ENCODE data around the gene KYNU. TPM values are rescaled to one million over a fixed set of nuclear protein-coding genes. Genes with fewer than 3 reads are reported as not detected.

The KYNU gene
- total and polyA plus RNA-seq, 10 of the 15 experiments (the other 5 are each of a cell fraction or from before 2014, with no cell fraction given) = 31.3 to 101 (median 38.3) TPM

DNA sequence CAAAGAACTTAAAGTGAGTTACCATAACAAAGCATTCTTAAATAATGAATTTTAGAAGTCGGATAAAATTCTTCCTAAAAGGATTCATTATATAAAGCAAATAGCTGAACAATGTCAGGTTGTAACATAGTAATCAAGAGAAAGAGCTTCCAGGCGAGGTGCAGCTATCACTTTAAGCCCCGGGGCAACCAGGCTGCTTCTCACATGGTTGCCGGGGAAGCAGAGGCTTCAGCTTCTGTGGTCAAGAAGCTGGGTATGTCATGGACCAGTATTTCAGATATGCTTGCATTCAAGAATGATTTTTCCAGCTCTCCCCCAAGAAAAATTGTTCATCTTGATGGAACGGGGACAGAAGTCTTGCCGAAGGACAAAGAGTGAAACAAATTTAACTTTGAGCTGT, 23.6 kb upstream of the KYNU start:
- H3K27ac ChIP-seq (ENCODE audit: control insufficient read depth, insufficient read depth) = no peak overlapping the region
- no TSS peak for BruUV-seq (replicated peaks)
- no peaks in the 10 kb centered on the region for H3K79me2 ChIP-seq (ENCODE audit: control insufficient read depth, insufficient read depth, low read length)
- ChIA-PET POLR2A (interaction anchor here (0.5 to 1.2 kb wide), 3 partner anchors 9 to 180 kb away, joined by 3 to 4 read pairs (median 3); no protein-coding TSS in a partner anchor), CTCF (interaction anchor here (0.7 to 2.0 kb wide), 6 partner anchors 9 to 126 kb away, joined by 3 to 5 read pairs (median 3); no protein-coding TSS in a partner anchor), RAD21 (ENCODE audit: unreplicated experiment) (no interaction called here), SMC1A (ENCODE audit: uncharacterized antibody, unreplicated experiment) (interaction anchor here (0.5 to 2.5 kb wide), 11 partner anchors 10 to 217 kb away, joined by 3 to 8 read pairs (median 4); partner anchors contain the start of gene KYNU)
- H3K9ac ChIP-seq (ENCODE audit: control insufficient read depth, insufficient read depth, low read length) = no peak overlapping the region
- H3K36me3 ChIP-seq (ENCODE audit: control insufficient read depth in 2 of 2, insufficient read depth in 2 of 2, low read length in 1 of 2) = no peaks in the 10 kb centered on the region
- no peaks in the 10 kb centered on the region for H3K9me3 ChIP-seq (replicated peaks; ENCODE audit: control insufficient read depth, insufficient read depth, low read length)
- H2AFZ ChIP-seq (ENCODE audit: control insufficient read depth, low read depth, low read length) = no peak overlapping the region
- H3K4me2 ChIP-seq (ENCODE audit: control insufficient read depth, insufficient read depth) = no peak overlapping the region
- DNase-seq (ENCODE audit: low read depth, low spot score) = no peak
- no peak overlapping the region for H3K4me3 ChIP-seq
- 100% methylated on average over 6 of the region's 6 CpGs for WGBS (ENCODE audit: insufficient coverage, insufficient replicate concordance, low lambda C conversion rate, missing lambda C conversion rate)
- no peak for TF ChIP-seq FOS (IDR thresholded peaks at IDR 0.05; ENCODE audit: borderline replicate concordance, extremely low read depth, insufficient read length)
- TF ChIP-seq MEF2B (IDR thresholded peaks at IDR 0.05; ENCODE audit: partially characterized antibody, poor library complexity, severe bottlenecking) = no peak
- TF ChIP-seq STAT3 (IDR thresholded peaks at IDR 0.05; ENCODE audit: low read depth, low read length) = no peak
- peak; percentile 40; the same call in 1 of the 2 replicates for TF ChIP-seq PKNOX1 (IDR thresholded peaks at IDR 0.05)
- TF ChIP-seq BCL3 (IDR thresholded peaks at IDR 0.05; ENCODE audit: borderline replicate concordance, insufficient read depth, low read depth, low read length, poor library complexity, severe bottlenecking) = no peak
- no peak for TF ChIP-seq SREBF1 (IDR thresholded peaks at IDR 0.05; ENCODE audit: low read length)
- no peak for TF ChIP-seq YBX1 (IDR thresholded peaks at IDR 0.05)
- TF ChIP-seq GABPA (IDR thresholded peaks at IDR 0.05; ENCODE audit: low read depth) = no peak
- no peak for TF ChIP-seq SP1 (IDR thresholded peaks at IDR 0.05; ENCODE audit: low read depth, low read length)
- no peaks in the 10 kb centered on the region for H3K4me1 ChIP-seq (ENCODE audit: control insufficient read depth, insufficient read depth, low read length)
- in situ Hi-C loops (cut with MboI) = no loop called here
- H4K20me1 ChIP-seq (ENCODE audit: control insufficient read depth, insufficient read depth) = no peaks in the 10 kb centered on the region
- FAIRE-seq = no peak
- H3K27me3 ChIP-seq (replicated peaks in 1 of 2; ENCODE audit: control insufficient read depth in 2 of 2, insufficient read depth in 2 of 2, low read length in 1 of 2) = no peaks in the 10 kb centered on the region
- intact Hi-C loops (cut with micrococcal nuclease; ENCODE audit: unreplicated experiment) = no loop called here
- ATAC-seq = no peak
